ENCODE results near the gene LRMDA.

Gene LRMDA

GRCh38 chr10:75431180-75432111, at the start of gene LRMDA:
Gene LRMDA (plus strand): TSS chr10:75431624.
- DNase-seq: no peak

- DNase-seq: no peak
Measured at GRCh38 chr10:75386128-75386527, 45.3 kb upstream of the LRMDA start.

- no peak for DNase-seq
Measured at GRCh38 chr10:75388082-75388481, 43.3 kb upstream of the LRMDA start.

DNA sequence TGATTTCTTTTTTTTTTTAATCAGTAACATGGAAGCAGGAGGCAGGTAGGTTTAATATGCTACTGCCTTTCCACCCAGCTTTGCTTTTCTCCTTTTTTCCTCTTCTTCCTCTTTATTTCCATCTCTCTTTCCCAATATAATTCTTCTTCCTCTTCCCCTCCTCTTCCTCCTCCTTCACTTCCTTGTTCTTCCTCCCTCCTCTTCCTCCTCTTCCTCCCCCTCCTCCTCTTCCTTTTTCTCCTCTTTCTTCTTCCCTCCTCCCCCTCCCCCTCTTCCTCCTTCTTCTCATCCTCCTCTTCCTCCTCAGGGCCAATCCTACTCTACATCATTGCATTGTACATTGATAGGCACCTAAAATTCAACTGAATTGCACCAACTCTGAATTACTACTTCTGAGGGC, 41.2 kb upstream of the LRMDA start:
- no peak for DNase-seq

DNA sequence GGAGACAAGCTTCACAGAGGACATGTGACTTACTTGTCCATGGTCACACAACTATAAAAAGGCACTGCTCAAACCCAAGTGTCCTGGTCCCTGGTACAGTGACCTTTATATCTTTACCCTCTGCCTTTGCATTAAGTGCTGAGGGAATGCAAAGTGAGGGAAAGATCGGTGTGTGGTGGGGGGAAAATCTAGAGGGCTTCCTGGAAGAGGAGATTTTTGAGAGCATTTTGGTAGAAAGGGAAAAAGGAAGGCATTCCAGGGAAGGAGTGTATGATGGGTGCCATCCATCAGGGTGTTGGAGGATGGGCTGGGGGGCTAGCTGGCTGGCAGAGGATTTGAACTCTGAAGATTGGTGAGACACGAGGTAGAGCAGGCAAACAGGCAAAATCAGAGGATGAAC, 39.2 kb upstream of the LRMDA start:
- no peak for DNase-seq

GRCh38 chr10:75392744-75393143, 38.7 kb upstream of the LRMDA start:
- DNase-seq: no peak

DNA sequence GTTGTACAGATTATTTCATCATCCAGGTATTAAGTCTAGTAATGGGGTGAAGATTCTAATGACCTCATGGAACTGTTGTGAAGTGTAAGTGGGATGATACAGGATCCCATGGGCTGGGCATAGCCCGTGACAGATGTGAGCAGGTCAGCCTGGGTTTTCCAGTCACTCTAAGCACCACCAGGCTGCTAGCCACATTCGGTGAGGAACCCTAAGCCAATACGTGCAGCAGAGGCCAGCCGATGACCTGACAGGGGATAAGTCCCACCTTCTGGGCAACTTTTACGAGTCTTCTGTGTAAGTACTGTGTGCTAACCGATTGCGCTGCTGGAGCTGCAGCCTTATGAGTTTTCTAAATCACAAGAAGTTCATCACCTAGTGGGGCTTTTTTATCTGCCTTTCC, 37.2 kb upstream of the LRMDA start:
- no peak for DNase-seq

DNA sequence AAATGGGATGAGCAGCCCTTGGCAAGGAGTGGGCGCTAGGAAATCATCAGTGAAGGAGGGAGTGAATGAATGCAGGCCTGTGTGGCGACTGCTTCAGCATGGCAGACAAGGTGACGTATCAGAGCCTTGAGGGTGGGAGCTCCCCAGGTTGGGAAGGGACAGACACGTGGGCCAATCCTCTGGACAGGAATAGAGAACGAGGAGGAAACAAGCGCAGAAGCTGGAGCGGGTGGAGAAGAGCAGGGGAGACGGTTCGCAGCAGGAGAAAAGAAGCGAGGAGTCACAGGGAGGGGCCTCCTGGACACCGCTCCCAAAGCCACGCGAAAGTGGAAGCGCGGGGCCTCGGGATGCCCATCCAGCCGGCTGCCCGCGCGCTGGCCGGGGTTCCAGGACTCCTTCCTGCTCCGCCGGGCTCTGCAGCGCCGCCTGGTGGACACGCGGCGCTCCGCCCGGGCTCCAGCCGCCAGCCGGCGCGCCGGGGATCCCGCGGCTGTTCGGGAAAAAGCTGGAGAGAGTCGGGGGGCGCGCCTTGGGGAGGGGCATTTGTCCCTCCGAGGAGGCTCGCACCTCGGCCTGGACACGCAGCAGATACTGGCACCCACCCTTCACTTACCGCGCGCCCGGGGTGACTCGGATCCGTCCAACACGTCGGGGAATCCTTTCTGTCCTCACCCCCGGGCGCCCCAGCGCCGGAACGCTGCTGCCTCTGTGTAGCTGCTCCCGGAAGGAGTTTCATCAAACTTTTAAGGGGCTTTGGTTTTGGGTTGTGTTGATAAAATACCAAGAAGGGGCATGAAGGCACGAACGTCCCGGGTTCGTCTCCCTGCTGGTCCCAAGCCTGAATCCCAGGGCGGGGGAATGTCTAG, 36.1 kb upstream of the LRMDA start:
- DNase-seq: peak; percentile 72

- DNase-seq: peak; percentile 68
Measured at GRCh38 chr10:75395932-75396630, 35.3 kb upstream of the LRMDA start.

DNA sequence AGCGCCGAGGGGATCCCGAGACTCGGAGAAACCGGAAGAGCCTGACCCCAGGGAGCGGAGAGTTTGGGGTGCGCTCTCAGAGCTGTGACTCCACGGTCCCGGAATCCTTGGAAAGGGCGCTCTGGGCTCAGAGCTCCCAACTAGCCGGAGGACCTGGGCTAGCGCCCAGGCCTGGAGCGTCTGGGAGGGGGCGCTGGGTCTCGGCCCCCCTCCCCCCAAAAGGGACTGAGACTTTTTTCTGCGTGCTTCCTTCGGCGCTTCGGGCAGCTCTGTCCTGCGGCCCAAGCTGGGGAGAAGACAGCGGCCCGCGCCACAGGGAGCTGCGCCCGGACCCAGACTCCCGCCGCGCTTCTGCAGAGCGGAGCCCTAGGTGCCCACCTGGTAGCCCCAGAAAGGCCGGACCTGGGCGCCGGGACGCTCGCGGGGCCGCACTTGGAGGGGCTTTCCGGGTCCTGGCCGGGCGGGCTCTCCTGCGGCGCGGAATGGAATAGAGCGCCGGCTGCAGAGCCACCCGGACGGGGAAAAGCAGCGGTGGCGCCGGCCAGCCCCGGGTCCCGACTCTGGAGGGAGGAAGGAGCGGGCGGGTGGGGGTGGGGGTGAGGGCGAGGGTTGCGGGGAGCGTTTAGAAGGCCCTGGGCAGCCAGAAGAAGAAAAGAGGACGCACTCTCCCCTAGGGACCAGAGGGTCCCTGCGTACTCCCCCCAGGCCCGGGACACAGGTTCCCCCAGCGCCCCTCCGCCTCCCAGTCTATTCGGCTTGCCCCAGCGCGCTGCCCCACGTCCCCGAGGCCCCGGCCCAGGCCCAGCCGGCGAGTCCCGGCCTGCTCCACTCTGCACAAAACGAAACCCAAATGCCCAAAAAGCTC, 34.6 kb upstream of the LRMDA start:
- peak; percentile 67 for DNase-seq

GRCh38 chr10:75397496-75398199, 33.8 kb upstream of the LRMDA start:
- DNase-seq: no peak

- no peak for DNase-seq
Measured at GRCh38 chr10:75398200-75398691, 33.2 kb upstream of the LRMDA start.

GRCh38 chr10:75398692-75399460, 32.5 kb upstream of the LRMDA start:
- no peak for DNase-seq

DNA sequence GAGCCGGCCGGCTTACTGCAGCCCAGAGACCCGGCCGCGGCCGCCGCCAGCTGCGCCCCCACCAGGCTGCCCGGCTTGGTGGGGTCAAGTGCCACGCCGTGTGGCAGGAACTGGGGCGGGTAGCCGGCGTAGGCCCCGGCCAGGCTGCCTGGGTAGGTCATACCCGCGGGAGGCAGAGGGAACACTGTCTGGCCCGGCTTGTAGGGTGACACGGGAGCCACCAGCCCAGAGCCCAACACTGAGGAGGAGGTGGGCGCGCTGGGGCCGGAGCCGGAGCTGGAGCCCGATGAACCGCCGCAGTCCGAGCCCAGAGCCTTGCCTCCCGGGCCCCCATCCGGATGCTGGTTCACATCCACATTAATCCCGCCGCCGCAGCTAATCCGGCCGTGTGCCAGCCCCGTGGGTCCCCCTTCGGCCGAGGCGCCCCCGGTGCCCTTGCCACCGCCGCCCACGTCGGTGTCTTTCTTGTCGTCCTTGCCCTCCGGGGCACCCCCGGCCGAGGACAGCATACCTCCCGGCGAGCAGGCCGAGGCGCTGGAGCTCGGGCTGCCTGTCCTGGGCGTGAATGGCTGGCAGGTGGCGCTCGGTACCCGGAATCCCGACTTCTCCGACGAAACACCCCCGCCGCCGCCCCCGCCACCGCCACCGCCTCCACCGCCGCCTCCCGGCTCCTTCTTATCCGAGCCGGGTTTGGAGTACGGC, 31.8 kb upstream of the LRMDA start:
- peak; percentile 91 for DNase-seq

GRCh38 chr10:75400163-75400770, 31.2 kb upstream of the LRMDA start:
- no peak for DNase-seq

DNA sequence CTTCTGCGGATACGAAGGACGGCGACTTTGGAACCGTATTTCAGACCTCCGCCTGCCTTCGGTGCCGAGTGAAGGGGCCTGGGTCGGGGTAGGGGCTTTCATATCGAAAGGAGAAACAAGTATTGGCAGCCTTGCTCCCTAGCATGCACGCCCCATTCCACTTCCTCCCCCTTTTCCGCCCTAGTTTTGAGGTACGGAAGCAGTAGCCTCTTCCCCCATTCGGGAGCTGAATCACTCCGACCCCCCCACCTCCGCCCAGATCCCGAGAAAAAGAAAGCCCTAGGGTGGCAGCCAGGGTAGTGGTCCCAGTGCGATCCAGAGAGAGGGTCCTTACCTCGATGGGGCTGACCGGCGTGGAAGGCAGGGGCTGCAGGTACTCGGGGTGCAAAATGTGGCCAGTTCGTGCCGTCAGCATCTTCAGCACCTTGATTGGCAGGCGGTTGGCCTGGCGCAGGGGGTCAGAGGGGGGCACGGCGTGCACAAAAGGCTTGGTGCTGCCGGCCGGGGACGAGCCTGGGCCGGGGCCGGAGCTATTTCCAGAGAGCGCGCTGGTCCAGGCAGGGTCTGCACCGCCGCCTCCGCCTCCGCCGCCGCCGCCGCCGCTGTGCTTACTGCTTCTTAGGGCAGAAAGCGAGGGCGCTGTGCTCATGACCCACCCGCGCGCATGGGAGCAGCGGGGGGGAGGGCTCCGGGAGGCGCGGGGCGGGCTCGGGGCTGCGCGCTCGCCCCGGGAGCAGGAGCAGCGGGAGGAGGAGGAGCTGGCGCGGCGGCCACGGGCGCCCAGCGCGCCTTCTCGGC, 30.5 kb upstream of the LRMDA start:
- no peak for DNase-seq

- peak; percentile 98 for DNase-seq
Measured at GRCh38 chr10:75401569-75402485, 29.6 kb upstream of the LRMDA start, which contains the start of gene ZNF503. Gene ZNF503 (minus strand): TSS chr10:75401764. CDS start chr10:75401419, 345 bp downstream.
